ENCODE data around the gene HRNR.

HRNR gene

GRCh38 chr1:152164517-152165136 is 59.4 kb downstream of the HRNR start:
- no peak for TF ChIP-seq CTCF (IDR thresholded peaks at IDR 0.05)
- Histone ChIP-seq H3K9me3 (ENCODE audit: control insufficient read depth, low read length) (no peaks in the 10 kb centered on the region), H3K36me3 (ENCODE audit: control insufficient read depth, insufficient read depth, low read length) (no peaks in the 10 kb centered on the region), H3K79me2 (no peaks in the 10 kb centered on the region), H3K27me3 (ENCODE audit: control insufficient read depth, insufficient read depth, low read length) (no peaks in the 10 kb centered on the region), H3K4me3 (ENCODE audit: low read depth, low read length) (no peak overlapping the region), H2AFZ (no peak overlapping the region), H3K4me1 (no peaks in the 10 kb centered on the region), H3K9ac (no peak overlapping the region), H3K4me2 (ENCODE audit: low read length) (no peak overlapping the region), H3K27ac (no peak overlapping the region)

- H3K27ac ChIP-seq: no peak overlapping the region
- H3K36me3 ChIP-seq (ENCODE audit: control insufficient read depth, insufficient read depth, low read length): no peaks in the 10 kb centered on the region
- no peak overlapping the region for H3K4me2 ChIP-seq (ENCODE audit: low read length)
- H3K79me2 ChIP-seq: no peaks in the 10 kb centered on the region
- no peak overlapping the region for H2AFZ ChIP-seq
- no peak for TF ChIP-seq CTCF (IDR thresholded peaks at IDR 0.05)
- no peaks in the 10 kb centered on the region for H3K4me1 ChIP-seq
- H3K9me3 ChIP-seq (ENCODE audit: control insufficient read depth, low read length): no peaks in the 10 kb centered on the region
- no peak overlapping the region for H3K4me3 ChIP-seq (ENCODE audit: low read depth, low read length)
- H3K27me3 ChIP-seq (ENCODE audit: control insufficient read depth, insufficient read depth, low read length): no peaks in the 10 kb centered on the region
- H3K9ac ChIP-seq: no peak overlapping the region
Measured at GRCh38 chr1:152162792-152163463, 61.1 kb downstream of the HRNR start.
